Omental fat pad (tissue), 4 donors: Measurements from ENCODE around the gene ITGAX. TPM values are rescaled to one million over a fixed set of nuclear protein-coding genes. Genes with fewer than 3 reads are reported as not detected.

Experiments
- ATAC-seq: fragments of 150-250 bp; one replicate; pipeline ENCODE4 v1.9.1; 2016; ENCODE audit warnings: mild to moderate bottlenecking, moderate library complexity; ENCODE audit not compliant: low FRiP score
- DNase-seq: peaks from one replicate; pipeline ENCODE4 v3.0.0-alpha.2; 2019; ENCODE audit warnings: low spot score
- CTCF ChIP-seq, 3 donors: fragments of 450-650 bp; IDR thresholded peaks; one replicate each; pipeline ENCODE4 v1.5.1; 2016 to 2017; ENCODE audit warnings: antibody characterized with exemption in 3 of 3, mild to moderate bottlenecking in 3 of 3, moderate library complexity in 2 of 3
- total RNA-seq, 4 donors: library from RNA; depleted of rRNA; stranded (reverse); fragments of >200 nt; gene quantifications; one replicate each; pipeline ENCODE4 v1.1.0, GENCODE V29; 2016

The ITGAX gene
- total RNA-seq, 4 donors from 2014 or later, result 11.7 to 161 (median 27.0) TPM

- no peak for TF ChIP-seq CTCF (IDR thresholded peaks at IDR 0.05)
- DNase-seq, result no peak
- ATAC-seq, result no peak
These were observed 45.2 kb downstream of the ITGAX start for GRCh38 chr16:31400191-31400590.

- ATAC-seq (no peak), DNase-seq (no peak)
- TF ChIP-seq CTCF (IDR thresholded peaks at IDR 0.05), result no peak
These were observed 46.5 kb downstream of the ITGAX start for GRCh38 chr16:31401436-31401835.

GRCh38 chr16:31402687-31403086 lies 47.7 kb downstream of the ITGAX start:
- TF ChIP-seq CTCF (IDR thresholded peaks at IDR 0.05), result no peak
- ATAC-seq (no peak), DNase-seq (no peak)

GRCh38 chr16:31403590-31404352 lies 48.8 kb downstream of the ITGAX start:
- TF ChIP-seq CTCF (IDR thresholded peaks at IDR 0.05), result no peak
- DNase-seq, result no peak
- no peak for ATAC-seq

GRCh38 chr16:31404353-31405064 lies 49.5 kb downstream of the ITGAX start:
- DNase-seq, result no peak
- no peak for ATAC-seq
- no peak for TF ChIP-seq CTCF (IDR thresholded peaks at IDR 0.05)

- ATAC-seq, result no peak
- no peak for TF ChIP-seq CTCF (IDR thresholded peaks at IDR 0.05)
- no peak for DNase-seq
These were observed 52.4 kb downstream of the ITGAX start for GRCh38 chr16:31407406-31407805.

- no peak for ATAC-seq
- DNase-seq, result no peak
- no peak for TF ChIP-seq CTCF (IDR thresholded peaks at IDR 0.05)
These were observed 54.5 kb downstream of the ITGAX start for GRCh38 chr16:31409433-31409832.
